ENCODE measurements around the gene CCDC178.

DNA sequence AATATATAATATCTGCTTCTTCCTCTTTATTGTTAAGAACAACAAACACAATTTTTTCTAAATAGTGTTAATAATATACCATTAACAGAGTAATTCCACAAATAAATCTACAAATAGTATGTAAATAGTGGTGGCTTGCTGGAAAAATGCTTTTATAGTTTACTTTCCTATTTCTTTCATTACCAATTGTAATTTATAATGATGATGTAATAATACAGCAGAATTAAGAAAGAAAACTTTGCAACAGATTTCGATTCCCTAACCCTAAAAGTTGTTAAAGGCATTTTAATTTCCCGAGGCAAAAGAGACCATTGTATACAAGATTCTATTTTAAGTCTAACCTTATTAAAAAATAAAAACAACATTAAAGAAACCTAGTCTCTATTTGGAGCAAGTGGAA is 307.9 kb downstream of the CCDC178 start:
- TF ChIP-seq, protein P1, sequence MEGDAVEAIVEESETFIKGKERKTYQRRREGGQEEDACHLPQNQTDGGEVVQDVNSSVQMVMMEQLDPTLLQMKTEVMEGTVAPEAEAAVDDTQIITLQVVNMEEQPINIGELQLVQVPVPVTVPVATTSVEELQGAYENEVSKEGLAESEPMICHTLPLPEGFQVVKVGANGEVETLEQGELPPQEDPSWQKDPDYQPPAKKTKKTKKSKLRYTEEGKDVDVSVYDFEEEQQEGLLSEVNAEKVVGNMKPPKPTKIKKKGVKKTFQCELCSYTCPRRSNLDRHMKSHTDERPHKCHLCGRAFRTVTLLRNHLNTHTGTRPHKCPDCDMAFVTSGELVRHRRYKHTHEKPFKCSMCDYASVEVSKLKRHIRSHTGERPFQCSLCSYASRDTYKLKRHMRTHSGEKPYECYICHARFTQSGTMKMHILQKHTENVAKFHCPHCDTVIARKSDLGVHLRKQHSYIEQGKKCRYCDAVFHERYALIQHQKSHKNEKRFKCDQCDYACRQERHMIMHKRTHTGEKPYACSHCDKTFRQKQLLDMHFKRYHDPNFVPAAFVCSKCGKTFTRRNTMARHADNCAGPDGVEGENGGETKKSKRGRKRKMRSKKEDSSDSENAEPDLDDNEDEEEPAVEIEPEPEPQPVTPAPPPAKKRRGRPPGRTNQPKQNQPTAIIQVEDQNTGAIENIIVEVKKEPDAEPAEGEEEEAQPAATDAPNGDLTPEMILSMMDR (IDR thresholded peaks at IDR 0.05; ENCODE audit: extremely low read depth in 1 of 2, insufficient read depth in 1 of 2, low read depth in 1 of 2, low read length in 2 of 2): no peak
- no peak for TF ChIP-seq POLR2AphosphoS5 (IDR thresholded peaks at IDR 0.05; ENCODE audit: insufficient read depth, low read depth, low read length)
- TF ChIP-seq EZH2 (IDR thresholded peaks at IDR 0.05; ENCODE audit: borderline replicate concordance, low read depth, low read length, severe bottlenecking): no peak
- TF ChIP-seq MYC (IDR thresholded peaks at IDR 0.05; ENCODE audit: low read depth, low read length): no peak
